ENCODE results near the gene SERPINB5.

DNA sequence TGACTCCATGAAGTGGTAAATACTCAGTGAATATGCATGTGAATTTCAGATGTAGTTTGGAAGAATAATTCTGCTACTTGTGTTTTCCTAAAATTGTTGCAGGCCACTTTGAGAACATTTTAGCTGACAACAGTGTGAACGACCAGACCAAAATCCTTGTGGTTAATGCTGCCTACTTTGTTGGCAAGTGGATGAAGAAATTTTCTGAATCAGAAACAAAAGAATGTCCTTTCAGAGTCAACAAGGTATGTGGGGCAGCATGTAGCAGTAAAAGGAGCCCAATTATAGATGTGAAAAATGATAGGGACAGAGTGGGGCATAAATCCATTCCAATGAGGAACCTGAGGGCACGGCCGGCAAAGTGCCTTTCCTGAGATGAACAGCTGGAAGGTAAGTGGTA, 16.1 kb downstream of the SERPINB5 start:
- TF ChIP-seq, protein P1, sequence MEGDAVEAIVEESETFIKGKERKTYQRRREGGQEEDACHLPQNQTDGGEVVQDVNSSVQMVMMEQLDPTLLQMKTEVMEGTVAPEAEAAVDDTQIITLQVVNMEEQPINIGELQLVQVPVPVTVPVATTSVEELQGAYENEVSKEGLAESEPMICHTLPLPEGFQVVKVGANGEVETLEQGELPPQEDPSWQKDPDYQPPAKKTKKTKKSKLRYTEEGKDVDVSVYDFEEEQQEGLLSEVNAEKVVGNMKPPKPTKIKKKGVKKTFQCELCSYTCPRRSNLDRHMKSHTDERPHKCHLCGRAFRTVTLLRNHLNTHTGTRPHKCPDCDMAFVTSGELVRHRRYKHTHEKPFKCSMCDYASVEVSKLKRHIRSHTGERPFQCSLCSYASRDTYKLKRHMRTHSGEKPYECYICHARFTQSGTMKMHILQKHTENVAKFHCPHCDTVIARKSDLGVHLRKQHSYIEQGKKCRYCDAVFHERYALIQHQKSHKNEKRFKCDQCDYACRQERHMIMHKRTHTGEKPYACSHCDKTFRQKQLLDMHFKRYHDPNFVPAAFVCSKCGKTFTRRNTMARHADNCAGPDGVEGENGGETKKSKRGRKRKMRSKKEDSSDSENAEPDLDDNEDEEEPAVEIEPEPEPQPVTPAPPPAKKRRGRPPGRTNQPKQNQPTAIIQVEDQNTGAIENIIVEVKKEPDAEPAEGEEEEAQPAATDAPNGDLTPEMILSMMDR (conservative IDR thresholded peaks at IDR 0.05; ENCODE audit: low read depth, low read length): no peak
- no peak for TF ChIP-seq EZH2 (IDR thresholded peaks at IDR 0.05; ENCODE audit: borderline replicate concordance, low read depth, low read length, poor library complexity, severe bottlenecking)
